ENCODE results near the gene NAV2.

GRCh38 chr11:19828382-19829108, 115.9 kb downstream of the NAV2 start:
- TF ChIP-seq EZH2 (IDR thresholded peaks at IDR 0.05; ENCODE audit: borderline replicate concordance, low read length), result no peak
- TF ChIP-seq CTCF (conservative IDR thresholded peaks at IDR 0.05 in 1 of 2, IDR thresholded peaks at IDR 0.05 in 1 of 2; ENCODE audit: extremely low read depth in 1 of 2, insufficient read depth in 1 of 2, low read depth in 1 of 2, low read length in 2 of 2), result no peak
